Breast epithelium (tissue), 4 donors: ENCODE results near the gene LCAT. TPM values are rescaled to one million over a fixed set of nuclear protein-coding genes. Genes with fewer than 3 reads are reported as not detected.
"Not testable (repeated sequence)": the region's sequence is repeated elsewhere in the genome, so short reads cannot be mapped to it uniquely, and the experiment has no call there.

Experiments used
- DNase-seq, 2 donors: peaks; one replicate each; pipeline ENCODE4 v3.0.0-alpha.2; 2019; ENCODE audit warnings: low spot score in 2 of 2
- H3K27ac ChIP-seq, 2 donors: fragments of 200-600 bp; sonication (generic) in 1 of 2; one replicate each; pipeline ENCODE4 v1.5.1; 2016 to 2019; ENCODE audit warnings: mild to moderate bottlenecking in 1 of 2
- H3K27me3 ChIP-seq, 2 donors: fragments of 200-600 bp; sonication (generic) in 1 of 2; one replicate each; pipeline versions ENCODE4 v1.5.1 to v1.6.0; 2017 to 2019; ENCODE audit warnings: control low read depth in 1 of 2, mild to moderate bottlenecking in 1 of 2
- H3K36me3 ChIP-seq: fragments of 200-600 bp; one replicate; pipeline ENCODE4 v1.5.1; 2019
- H3K4me1 ChIP-seq, 2 donors: fragments of 200-600 bp; sonication (generic); one replicate each; pipeline ENCODE4 v1.5.1; 2016 to 2019; ENCODE audit warnings: control low read depth in 1 of 2
- H3K4me3 ChIP-seq, 3 donors: fragments of 200-600 bp; sonication (generic); 1 replicate in 2 of 3; 2 replicates in 1 of 3; pipeline ENCODE4 v1.5.1; 2016 to 2019; ENCODE audit warnings: mild to moderate bottlenecking in 3 of 3, moderate library complexity in 2 of 3
- H3K9me3 ChIP-seq, 2 donors: fragments of 200-600 bp; sonication (generic) in 1 of 2; one replicate each; pipeline ENCODE4 v1.5.1; 2016 to 2019; ENCODE audit warnings: control low read depth in 1 of 2
- CTCF ChIP-seq, 3 donors: fragments of 450-650 bp; IDR thresholded peaks; one replicate each; pipeline ENCODE4 v1.5.1; 2016 to 2017; ENCODE audit warnings: antibody characterized with exemption in 3 of 3, mild to moderate bottlenecking in 3 of 3, moderate library complexity in 3 of 3
- POLR2A ChIP-seq: fragments of 450-650 bp; IDR thresholded peaks from one replicate; pipeline ENCODE4 v1.6.1; 2016; ENCODE audit warnings: antibody characterized with exemption, mild to moderate bottlenecking, moderate library complexity
- POLR2AphosphoS5 ChIP-seq, 3 donors: sonication (generic); formaldehyde crosslinking; IDR thresholded peaks; one replicate each; pipeline ENCODE4 v1.6.1; 2017; ENCODE audit warnings: antibody characterized with exemption in 3 of 3
- intact Hi-C: fragments of 100-400 bp; cut with DNase I; formaldehyde crosslinking; loops from one replicate; pipeline ENCODE4 v1.15.1; 2023; ENCODE audit warnings: low total_unique reads
- total RNA-seq, 3 donors: library from RNA; depleted of rRNA; stranded (reverse); fragments of >200 nt; gene quantifications; one replicate each; pipeline ENCODE4 v1.1.0, GENCODE V29; 2016

LCAT gene
- total RNA-seq, 3 donors from 2014 or later, result 11.8 to 18.6 (median 15.4) TPM

DNA sequence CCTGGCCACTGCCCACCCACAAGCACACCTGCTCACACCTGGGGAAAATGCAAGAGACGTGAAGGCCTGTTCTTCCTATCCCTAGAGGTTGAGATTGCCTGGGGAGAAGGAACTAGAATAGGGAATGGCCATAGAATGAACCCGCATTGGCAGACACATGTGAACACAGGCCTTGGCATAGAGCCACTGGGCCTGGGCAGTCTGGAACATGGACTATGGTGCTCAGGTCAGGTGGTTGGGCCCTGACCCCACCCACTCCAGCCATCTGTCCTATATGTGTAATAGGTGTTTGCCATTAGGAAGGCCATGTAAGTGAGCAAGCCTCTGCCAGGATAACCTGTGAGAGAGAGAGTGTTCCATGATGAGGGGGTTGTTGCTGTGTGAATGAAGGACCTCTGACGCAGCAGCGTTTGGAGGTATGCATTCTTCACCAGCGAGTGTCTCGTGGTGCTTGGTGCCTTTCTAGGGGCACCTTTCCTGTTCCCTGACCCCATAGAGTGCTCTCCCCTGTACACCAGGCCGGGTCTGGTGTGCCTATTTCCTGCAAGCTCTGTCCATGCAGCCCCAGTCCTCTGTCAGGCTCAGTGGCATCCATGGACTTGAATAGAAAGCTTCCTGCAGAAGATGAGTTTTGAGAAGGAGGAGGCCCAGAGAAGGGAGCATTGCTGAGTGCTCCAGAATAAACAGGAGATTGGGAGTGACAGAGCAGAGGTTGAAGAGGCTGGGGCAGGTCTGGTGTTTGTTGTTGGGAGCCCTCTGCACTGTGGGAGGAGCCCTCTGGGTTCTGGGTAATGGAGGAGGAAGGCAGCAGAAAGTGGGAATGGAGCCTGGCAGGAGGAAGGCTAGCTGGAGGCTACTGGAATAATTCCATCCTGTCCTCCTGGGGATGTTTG lies 27.8 kb downstream of the LCAT start:
- H3K4me3 ChIP-seq, result no peak overlapping the region
- TF ChIP-seq POLR2A (no peak), CTCF (IDR thresholded peaks at IDR 0.05) (no peak), POLR2AphosphoS5 (IDR thresholded peaks at IDR 0.05) (no peak)
- no peak for DNase-seq

DNA sequence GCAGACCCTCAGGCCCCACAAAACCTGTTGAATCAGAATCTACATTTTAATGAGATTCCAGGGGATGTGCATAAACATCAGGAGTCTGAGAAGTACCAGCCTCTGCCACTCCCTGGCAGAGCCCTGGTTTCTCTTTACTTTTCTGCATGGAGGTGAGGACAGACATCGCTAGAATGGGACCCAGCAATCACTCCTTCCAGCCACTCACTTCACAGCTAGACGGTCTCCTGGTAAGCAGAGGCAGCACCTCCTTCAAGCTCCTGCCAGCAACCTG lies 28.5 kb downstream of the LCAT start:
- intact Hi-C loops, H3K9me3 ChIP-seq, H3K4me3 ChIP-seq, H3K27me3 ChIP-seq, DNase-seq, H3K36me3 ChIP-seq, H3K4me1 ChIP-seq, H3K27ac ChIP-seq: not testable (repeated sequence)

More for the DNA sequence above, 27.8 kb downstream of the LCAT start:
- intact Hi-C loops, result no loop called here
- no peaks in the 10 kb centered on the region for H3K4me1 ChIP-seq
- H3K9me3 ChIP-seq, result no peaks in the 10 kb centered on the region
- H3K27me3 ChIP-seq, result no peaks in the 10 kb centered on the region
- H3K27ac ChIP-seq, result no peak overlapping the region
- H3K36me3 ChIP-seq, result no peaks in the 10 kb centered on the region

DNA sequence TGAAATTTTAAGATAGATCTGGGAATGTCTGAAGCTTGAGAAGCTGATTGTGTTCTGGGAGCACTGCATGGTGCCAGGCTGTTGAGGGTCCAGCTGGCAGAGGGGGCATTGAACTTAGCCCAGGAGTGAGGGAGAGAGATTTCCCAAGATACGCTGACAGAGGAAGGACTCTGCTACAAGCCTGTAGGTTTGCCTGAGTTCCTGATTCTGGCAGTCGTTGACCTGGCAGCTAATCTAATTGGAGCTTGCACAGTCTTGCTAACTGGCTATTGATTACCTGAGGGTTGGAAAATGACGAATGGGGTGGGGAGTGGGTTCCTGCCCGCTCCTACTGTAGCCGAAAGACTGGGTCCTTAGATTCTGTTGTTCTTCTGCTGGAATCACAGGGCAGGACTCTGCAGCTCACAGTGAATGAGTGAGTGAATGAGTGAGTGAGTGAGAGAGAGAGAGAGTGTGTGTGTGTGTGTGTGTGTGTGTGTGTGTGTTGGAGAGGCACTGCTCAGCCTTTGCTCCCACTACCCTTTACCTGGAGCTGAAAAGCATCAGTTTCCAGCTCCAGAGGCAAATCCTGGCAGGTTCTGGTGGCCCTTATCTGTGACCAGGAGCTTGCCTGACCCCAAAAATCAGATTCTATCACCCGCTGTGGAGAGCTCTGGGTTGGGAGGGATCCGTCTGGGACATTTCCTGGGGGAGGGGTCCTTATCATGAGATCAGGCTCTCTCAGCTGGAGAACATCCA lies 29.0 kb downstream of the LCAT start:
- Histone ChIP-seq H3K9me3 (no peaks in the 10 kb centered on the region), H3K27ac (no peak overlapping the region), H3K4me1 (no peaks in the 10 kb centered on the region), H3K4me3 (no peak overlapping the region), H3K36me3 (no peaks in the 10 kb centered on the region), H3K27me3 (no peaks in the 10 kb centered on the region)
- TF ChIP-seq CTCF (IDR thresholded peaks at IDR 0.05), result no peak
- no peak for TF ChIP-seq POLR2AphosphoS5 (IDR thresholded peaks at IDR 0.05)
- no peak for TF ChIP-seq POLR2A
- no peak for DNase-seq
- intact Hi-C loops, result no loop called here

DNA sequence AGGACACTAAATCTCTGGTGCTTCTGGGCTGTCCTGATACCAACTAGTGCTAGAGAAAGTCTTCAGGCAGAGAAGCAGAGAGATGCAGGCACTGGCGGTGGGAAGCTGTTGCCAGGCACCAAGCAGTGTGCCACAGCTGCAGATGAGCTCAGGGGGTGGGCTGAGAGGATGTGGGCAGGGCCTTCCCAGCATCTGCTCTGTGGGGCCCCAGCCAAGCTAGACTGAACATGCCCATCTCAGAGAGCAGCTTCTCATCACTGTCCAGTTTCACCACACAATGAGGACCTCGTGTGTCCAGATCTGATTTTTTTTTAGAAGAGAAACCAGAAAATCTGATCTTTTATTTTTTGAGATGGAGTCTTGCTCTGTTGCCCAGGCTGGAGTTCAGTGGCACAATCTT lies 33.8 kb downstream of the LCAT start:
- Histone ChIP-seq H3K27ac (no peak overlapping the region), H3K36me3 (no peaks in the 10 kb centered on the region)

DNA sequence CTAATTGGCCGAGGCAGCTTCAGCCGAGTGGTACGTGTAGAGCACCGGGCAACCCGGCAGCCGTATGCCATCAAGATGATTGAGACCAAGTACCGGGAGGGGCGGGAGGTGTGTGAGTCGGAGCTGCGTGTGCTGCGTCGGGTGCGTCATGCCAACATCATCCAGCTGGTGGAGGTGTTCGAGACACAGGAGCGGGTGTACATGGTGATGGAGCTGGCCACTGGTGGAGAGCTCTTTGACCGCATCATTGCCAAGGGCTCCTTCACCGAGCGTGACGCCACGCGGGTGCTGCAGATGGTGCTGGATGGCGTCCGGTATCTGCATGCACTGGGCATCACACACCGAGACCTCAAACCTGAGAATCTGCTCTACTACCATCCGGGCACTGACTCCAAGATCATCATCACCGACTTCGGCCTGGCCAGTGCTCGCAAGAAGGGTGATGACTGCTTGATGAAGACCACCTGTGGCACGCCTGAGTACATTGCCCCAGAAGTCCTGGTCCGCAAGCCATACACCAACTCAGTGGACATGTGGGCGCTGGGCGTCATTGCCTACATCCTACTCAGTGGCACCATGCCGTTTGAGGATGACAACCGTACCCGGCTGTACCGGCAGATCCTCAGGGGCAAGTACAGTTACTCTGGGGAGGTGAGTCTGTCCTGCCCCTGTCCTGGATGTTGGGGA lies 34.7 kb downstream of the LCAT start:
- H3K9me3 ChIP-seq, result no peaks in the 10 kb centered on the region
- TF ChIP-seq CTCF (IDR thresholded peaks at IDR 0.05), result no peak
- TF ChIP-seq POLR2AphosphoS5 (IDR thresholded peaks at IDR 0.05), result no peak
- TF ChIP-seq POLR2A, result no peak
- no peaks in the 10 kb centered on the region for H3K27me3 ChIP-seq
- H3K4me1 ChIP-seq, result no peaks in the 10 kb centered on the region
- H3K27ac ChIP-seq, result no peak overlapping the region
- H3K36me3 ChIP-seq, result no peaks in the 10 kb centered on the region
- no peak overlapping the region for H3K4me3 ChIP-seq
- DNase-seq, result no peak
- intact Hi-C loops, result no loop called here

More for the DNA sequence above, 33.8 kb downstream of the LCAT start:
- H3K4me3 ChIP-seq, result no peak overlapping the region
- TF ChIP-seq CTCF (IDR thresholded peaks at IDR 0.05) (no peak), POLR2A (no peak), POLR2AphosphoS5 (IDR thresholded peaks at IDR 0.05) (no peak)
- no peaks in the 10 kb centered on the region for H3K27me3 ChIP-seq
- no peaks in the 10 kb centered on the region for H3K4me1 ChIP-seq
- intact Hi-C loops, result no loop called here
- no peak for DNase-seq
- H3K9me3 ChIP-seq, result no peaks in the 10 kb centered on the region
